Keratinocyte (primary cell): ENCODE measurements around the gene PSAPL1.

Experiments
- EZH2 ChIP-seq: IDR thresholded peaks from one replicate; pipeline ENCODE4 v1.6.1; 2012; ENCODE audit warnings: inconsistent platforms, mild to moderate bottlenecking, low read length, moderate library complexity
- TF ChIP-seq, protein P1 (sequence below), 3 experiments: IDR thresholded peaks in 1 of 3; conservative IDR thresholded peaks in 1 of 3; optimal IDR thresholded peaks in 1 of 3; 2 replicates in 2 of 3; 3 replicates in 1 of 3; pipeline versions ENCODE3 to v1.5.1; 2011; ENCODE audit warnings: low read length in 3 of 3, mild to moderate bottlenecking in 3 of 3, moderate library complexity in 2 of 3, control low read depth in 1 of 3, inconsistent platforms in 1 of 3; ENCODE audit not compliant: insufficient read depth in 2 of 3; ENCODE audit errors: extremely low read depth in 1 of 3

DNA sequence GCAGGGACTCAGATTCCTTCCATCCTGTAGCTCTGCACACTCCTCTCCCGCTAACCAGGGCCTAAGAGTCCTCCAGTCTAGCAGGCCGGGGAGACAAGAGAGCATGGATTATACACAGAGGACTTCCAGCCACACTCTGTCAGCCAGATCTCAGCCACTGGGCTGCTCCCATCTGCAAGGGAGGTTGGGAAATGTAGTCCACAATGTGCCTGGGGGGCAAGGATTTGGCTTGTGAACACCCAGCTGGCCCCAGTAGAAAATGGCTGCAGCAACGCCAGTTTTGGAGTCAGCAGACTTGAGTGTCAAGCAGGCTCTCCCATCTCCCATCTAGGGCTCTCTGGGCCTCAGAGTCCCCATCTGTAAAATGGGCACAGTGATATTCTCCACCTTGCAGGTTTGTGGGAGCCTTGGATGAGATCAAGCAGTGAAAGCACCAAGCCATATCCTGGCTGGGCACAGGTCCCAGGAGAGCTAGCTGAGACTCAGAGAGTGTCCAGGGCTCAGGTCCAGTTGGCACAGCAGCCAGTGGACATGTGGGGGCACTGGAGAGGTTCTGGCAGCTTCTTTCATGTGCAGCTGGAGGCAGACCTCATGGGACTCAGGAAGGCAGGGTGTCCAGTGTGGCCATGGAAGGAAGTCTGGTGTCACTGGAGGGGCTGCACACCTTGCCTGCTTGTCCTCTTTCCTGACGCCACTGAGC lies 14.6 kb downstream of the PSAPL1 start:
- TF ChIP-seq, protein P1, sequence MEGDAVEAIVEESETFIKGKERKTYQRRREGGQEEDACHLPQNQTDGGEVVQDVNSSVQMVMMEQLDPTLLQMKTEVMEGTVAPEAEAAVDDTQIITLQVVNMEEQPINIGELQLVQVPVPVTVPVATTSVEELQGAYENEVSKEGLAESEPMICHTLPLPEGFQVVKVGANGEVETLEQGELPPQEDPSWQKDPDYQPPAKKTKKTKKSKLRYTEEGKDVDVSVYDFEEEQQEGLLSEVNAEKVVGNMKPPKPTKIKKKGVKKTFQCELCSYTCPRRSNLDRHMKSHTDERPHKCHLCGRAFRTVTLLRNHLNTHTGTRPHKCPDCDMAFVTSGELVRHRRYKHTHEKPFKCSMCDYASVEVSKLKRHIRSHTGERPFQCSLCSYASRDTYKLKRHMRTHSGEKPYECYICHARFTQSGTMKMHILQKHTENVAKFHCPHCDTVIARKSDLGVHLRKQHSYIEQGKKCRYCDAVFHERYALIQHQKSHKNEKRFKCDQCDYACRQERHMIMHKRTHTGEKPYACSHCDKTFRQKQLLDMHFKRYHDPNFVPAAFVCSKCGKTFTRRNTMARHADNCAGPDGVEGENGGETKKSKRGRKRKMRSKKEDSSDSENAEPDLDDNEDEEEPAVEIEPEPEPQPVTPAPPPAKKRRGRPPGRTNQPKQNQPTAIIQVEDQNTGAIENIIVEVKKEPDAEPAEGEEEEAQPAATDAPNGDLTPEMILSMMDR (optimal IDR thresholded peaks at IDR 0.05 in 1 of 3, IDR thresholded peaks at IDR 0.05 in 1 of 3, conservative IDR thresholded peaks at IDR 0.05 in 1 of 3; ENCODE audit: extremely low read depth in 1 of 3, insufficient read depth in 2 of 3, low read length in 3 of 3), result no peak
- no peak for TF ChIP-seq EZH2
